SKM-1 treated with dmso at 0.1 percent for 144 hours (cell line): Measurements from ENCODE around the gene JMJD8.
A peak's percentile ranks its signal among the peaks of the same experiment; 100 is the strongest.

Experiments
- DNase-seq: peaks from one replicate; lab custom pipeline; 2025; ENCODE audit not compliant: unreplicated experiment; lab: John Stamatoyannopoulos, UW

Gene JMJD8

DNA sequence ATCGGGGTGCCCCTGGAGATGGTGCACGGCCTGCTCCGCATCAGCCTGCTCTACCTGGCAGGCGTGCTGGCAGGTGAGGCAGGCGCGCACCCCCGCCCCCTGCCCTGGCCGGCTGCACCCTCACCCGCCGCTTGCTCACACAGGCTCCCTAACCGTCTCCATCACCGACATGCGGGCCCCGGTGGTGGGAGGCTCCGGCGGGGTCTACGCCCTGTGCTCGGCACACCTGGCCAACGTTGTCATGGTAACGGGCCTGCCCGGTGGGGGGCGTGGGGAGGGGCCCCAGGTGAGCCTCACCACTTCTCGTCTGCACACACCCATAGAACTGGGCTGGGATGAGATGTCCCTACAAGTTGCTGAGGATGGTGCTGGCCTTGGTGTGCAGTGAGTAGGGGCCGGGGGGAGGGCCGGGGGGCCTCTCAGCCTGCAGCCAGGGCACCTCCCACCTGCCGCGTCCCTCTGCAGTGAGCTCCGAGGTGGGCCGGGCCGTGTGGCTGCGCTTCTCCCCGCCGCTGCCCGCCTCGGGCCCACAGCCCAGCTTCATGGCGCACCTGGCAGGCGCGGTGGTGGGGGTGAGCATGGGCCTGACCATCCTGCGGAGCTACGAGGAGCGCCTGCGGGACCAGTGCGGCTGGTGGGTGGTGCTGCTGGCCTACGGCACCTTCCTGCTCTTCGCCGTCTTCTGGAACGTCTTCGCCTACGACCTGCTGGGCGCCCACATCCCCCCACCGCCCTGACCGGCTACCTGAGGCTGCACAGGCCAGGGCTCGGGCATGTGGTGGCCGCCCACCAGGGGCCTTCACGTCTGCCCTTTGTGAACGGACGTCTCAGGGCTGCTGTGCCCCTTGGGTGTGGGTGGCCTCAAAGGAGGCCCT is 6.6 kb downstream of the JMJD8 start:
- DNase-seq, result no peak

DNA sequence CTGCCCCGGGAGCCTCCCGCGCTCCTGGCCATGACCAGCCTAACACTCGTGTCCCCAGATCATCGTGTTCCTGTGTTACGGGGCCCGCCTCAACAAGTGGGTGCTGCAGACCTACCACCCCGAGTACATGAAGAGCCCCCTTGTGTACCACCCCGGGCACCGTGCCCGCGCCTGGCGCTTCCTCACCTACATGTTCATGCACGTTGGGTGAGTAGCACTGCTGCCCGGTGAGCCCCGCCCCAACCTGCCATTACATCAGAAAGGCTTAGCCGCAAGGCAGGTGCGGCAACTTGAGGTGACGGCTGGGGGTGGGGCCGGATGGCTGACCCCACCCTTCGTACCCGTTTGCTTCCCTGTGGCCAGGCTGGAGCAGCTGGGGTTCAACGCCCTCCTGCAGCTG is 7.2 kb downstream of the JMJD8 start:
- DNase-seq, result no peak

GRCh38 chr16:676565-676902 is 7.6 kb downstream of the JMJD8 start:
- DNase-seq, result no peak

GRCh38 chr16:675884-676564 is 8.1 kb downstream of the JMJD8 start:
- no peak for DNase-seq

DNA sequence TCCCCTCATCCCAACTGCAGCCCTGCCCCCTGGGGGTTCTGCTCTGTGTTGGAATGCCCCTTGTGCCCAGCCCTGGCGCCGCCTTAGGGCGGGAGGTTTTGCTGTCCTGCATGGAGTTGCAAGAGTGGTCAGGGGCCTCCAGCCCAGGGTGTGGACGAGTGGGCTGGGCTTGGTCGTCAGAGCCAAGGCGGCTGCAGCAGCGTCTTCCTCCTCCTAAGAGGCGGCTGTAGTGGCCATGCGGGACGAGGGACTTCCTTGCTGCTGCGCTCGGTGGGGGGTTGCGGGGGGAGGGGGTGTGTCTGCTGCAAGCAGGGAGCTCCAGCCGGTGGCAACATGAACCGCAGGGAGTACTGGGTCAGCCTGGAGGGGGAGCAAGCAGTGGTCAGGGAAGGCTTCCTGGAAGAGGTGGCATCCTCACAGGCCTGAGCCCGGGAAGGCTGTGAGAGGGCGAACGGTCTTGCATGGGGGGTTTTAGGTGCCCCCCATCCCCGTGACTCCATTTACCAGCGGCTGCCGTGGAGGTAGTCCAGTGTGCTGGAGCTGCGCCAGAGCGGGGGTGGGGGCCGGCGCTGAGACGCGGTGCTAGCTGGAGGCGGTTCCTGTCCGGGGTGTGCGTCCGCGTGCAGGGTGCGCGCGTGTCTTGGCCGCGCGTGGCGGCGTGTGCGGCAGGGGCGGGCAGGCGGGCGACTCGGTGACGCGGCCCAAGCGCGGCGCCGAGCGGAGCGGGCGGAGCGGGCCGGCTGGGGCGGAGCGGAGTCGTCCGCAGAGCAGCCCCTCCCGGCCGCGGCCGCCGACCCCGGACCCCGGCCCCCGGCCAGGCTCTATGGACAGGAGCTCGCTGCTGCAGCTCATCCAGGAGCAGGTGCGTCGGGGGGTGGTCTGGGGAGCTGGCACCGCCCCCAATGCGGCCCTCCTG is 8.9 kb downstream of the JMJD8 start, which contains the start of gene RHBDL1:
Gene RHBDL1 (plus strand): TSS at position 704 of the 916 bp plus-strand sequence. CDS start 120 bp downstream, at position 824.
- DNase-seq, result no peak

DNA sequence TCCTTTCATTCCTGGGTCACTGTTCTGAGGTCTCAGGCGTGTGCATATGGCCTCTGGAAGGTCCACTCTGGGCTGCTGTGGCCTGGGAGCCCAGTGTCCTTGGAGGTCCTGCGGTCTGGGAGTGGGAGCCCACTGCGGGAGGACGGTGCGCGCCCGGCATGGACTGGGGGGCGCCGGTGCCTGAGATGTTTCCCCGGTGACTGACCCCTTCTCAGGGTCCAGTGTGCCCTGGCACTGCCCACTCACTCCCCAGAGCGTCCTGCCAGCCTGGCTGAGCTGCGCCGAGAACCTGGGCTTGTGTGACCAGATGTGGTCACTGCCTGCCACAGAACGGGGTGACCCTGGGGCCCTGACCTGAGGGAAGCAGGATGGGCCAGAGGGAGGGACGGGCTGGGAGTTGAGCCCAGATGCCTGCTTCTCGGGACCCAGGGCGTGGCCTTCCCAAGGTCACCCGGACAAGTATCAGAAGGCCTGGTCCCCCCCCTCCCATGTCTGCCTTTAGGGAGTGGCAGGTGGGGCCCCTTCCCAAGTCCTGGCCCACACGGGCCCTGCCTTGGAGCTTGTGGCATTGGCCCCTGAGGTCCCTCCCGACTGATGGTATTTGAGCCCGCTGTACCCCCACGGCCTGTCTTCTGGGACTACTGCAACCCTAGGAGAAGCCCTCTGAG is 9.8 kb downstream of the JMJD8 start:
- DNase-seq, result no peak

DNA sequence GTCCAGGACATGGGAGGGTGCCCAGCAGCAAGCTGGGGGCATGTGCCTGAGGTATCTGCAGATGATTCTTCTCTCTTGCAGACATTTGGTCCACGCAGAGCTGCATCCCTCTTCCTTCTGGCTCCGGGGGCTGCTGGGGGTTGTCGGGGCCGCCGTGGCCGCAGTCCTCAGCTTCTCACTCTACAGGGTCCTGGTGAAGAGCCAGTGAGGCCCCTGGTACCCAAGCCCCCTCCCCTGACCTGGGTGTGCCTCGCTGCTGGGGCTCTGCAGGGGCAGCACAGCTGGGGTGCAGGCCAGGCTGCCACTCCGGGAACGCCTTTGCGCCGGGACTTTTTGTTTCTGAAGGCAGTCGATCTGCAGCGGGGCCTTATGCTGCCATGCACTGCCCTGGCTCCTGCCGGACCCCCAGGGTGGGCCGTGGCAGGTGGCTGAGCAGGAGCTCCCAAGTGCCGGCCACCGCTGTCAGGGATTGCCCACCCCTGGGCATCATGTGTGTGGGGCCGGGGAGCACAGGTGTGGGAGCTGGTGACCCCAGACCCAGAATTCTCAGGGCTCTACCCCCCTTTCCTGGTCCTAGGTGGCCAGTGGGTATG is 10.6 kb downstream of the JMJD8 start:
- no peak for DNase-seq

GRCh38 chr16:672851-673250 is 11.3 kb downstream of the JMJD8 start:
- no peak for DNase-seq

DNA sequence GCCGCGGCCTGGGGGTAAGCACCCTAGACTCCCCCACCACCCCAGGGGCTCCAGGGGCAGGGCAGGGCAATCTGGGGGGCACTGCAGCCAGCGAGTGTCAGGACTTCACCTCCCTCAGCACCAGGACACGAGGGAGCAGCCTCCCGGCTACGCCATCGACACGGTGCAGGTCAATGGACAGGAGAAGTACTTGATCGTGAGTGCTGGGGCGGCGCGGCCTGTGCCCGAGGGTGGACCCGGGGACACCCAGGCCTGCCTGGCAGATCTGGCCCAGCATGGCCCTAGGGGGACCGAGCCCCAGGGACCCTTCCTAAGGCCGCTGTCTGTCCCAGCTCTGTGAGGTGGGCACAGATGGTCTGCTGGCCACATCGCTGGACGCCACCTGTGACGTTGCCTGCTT is 11.8 kb downstream of the JMJD8 start:
- DNase-seq, result no peak

DNA sequence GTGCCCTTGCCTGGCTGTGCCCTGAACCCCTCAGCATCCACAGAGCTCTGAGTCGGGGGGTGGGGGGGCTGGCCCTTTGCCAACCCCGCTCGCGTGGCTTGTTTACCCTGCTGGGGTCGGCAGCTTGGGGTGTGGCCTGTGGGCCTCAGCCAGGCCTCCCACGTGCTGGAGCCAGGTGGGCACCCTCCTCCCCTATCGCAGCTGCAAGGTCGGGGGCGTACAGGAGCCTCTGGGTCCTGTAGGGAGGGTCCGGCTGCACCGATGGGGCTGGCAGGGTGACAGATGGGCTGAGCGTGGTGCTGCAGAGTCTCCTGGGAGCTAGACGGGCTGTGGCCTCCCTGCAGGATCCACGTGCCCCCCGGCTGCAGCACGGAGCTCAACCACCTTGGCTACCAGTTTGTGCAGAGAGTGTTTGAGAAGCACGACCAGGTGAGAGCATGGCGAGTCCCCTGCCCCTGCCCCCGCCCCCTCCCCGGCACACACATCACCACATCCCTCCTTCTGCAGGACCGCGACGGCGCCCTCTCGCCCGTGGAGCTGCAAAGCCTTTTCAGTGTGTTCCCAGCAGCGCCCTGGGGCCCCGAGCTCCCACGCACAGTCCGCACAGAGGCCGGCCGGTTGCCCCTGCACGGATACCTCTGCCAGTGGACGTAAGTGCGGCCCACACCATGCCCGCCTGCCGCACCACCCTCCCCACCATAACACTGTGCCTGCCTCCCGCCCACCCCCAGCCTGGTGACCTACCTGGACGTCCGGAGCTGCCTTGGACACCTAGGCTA is 12.6 kb downstream of the JMJD8 start:
- DNase-seq, result no peak

- DNase-seq, result no peak
Observed at GRCh38 chr16:670485-671352, 13.4 kb downstream of the JMJD8 start.

GRCh38 chr16:669666-670065 is 14.5 kb downstream of the JMJD8 start:
- no peak for DNase-seq

- no peak for DNase-seq
Observed at GRCh38 chr16:668519-669171, 15.5 kb downstream of the JMJD8 start.

DNA sequence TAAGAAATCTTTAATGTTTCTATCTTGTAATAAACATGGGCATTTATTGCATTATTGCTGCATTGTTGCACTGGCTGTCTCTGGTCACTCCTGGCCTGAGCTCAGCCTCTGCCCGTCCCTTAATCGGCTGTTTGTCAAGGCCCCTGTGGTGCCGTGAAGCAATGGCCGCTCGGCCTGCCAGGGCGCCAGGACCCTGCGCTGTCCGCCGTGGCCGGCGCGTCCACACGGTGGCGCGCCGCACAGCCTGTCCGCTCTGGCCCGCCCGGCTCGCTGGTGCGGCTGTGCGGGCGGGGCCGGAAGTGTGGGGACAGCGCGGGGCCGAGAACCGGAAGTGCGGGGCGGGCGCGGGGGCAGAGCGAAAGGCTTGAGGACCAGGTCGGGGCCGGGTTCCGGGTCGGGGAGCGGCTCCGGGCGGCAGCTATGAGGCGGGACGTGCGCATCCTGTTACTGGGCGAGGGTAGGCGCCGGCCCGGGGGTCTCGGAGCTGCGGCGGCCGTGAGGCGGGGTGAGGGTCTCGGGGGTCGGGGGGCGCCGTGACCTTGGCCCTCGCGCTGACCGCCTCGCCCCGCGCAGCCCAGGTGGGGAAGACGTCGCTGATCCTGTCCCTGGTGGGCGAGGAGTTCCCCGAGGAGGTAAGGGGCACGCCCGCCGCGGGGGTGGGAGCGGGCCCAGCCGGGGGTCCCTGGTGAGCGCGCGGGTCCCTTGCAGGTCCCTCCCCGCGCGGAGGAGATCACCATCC is 16.2 kb downstream of the JMJD8 start, which contains the start of gene RHOT2:
Gene RHOT2 (plus strand): TSS at position 353 of the 739 bp plus-strand sequence. CDS start 68 bp downstream, at position 421.
- peak; percentile 92 for DNase-seq

DNA sequence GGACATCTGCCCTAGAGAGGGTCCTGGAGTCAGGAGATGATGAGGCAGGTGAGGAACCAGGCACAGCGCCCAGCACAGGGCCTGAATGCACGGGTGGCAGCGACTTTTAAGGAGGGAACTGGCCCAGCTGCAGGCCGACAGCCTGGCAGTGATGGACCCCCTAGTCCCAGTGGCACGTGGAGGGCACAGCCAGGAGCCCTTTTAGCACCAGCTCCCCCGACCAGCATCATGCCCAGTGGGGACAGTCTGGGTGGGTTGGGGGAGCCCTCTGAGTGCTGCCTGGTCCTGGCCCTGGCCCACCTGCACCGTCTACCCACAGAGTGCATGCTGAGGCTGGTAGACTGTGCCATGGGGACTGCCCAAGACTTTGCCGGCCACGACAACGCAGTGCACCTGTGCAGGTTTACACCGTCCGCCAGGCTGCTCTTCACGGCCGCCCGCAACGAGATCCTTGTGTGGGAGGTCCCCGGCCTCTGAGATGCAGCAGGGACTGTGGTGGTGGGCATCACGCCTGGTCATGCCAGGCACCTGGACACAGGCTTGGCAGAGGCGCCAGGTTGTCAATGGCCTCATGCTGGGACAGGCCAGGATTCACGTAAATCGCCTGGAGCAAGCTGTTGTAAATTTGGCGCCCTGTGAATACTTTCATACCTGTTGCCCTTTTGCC is 16.9 kb downstream of the JMJD8 start:
- no peak for DNase-seq

- no peak for DNase-seq
Observed at GRCh38 chr16:666572-666971, 17.6 kb downstream of the JMJD8 start.

GRCh38 chr16:662597-662996 is 21.5 kb downstream of the JMJD8 start:
- no peak for DNase-seq
